NCI-H1694 (cell line): Measurements from ENCODE around the gene HIGD2B.
"Not testable (repeated sequence)": the region's sequence is repeated elsewhere in the genome, so short reads cannot be mapped to it uniquely, and the experiment has no call there.

ENCODE experiments used
- DNase-seq: peaks from one replicate; lab custom pipeline; 2025; lab: John Stamatoyannopoulos, UW

Gene HIGD2B

GRCh38 chr15:72676838-72677237 lies 9.1 kb downstream of the HIGD2B start:
- DNase-seq, result no peak

GRCh38 chr15:72671525-72671924 lies 14.5 kb downstream of the HIGD2B start:
- no peak for DNase-seq

GRCh38 chr15:72670656-72671352 lies 15.2 kb downstream of the HIGD2B start:
- not testable (repeated sequence) for DNase-seq

- not testable (repeated sequence) for DNase-seq
Observed at GRCh38 chr15:72669803-72670202, 16.2 kb downstream of the HIGD2B start.

DNA sequence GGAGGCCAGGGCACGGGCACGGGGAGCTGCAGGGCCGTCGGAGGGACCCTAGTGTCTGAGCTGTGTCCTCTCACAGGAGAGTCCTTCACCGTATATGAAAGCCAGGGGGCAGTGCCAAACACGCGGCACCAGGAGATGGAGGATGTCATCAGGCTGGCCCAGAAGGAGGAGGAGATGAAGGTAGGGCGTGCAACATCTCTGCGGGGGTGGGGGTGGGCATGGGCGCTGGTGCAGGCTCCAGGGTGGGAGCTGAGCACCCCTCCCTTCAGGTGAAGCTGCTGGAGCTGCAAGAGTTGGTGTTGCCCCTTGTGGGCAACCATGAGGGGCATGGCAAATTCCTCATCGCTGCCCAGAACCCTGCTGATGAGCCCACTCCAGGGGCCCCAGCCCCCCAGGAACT lies 20.3 kb downstream of the HIGD2B start:
- DNase-seq, result not testable (repeated sequence)

- not testable (repeated sequence) for DNase-seq
Observed at GRCh38 chr15:72663931-72664330, 22.1 kb downstream of the HIGD2B start.

GRCh38 chr15:72661081-72661480 lies 24.9 kb downstream of the HIGD2B start:
- not testable (repeated sequence) for DNase-seq

DNA sequence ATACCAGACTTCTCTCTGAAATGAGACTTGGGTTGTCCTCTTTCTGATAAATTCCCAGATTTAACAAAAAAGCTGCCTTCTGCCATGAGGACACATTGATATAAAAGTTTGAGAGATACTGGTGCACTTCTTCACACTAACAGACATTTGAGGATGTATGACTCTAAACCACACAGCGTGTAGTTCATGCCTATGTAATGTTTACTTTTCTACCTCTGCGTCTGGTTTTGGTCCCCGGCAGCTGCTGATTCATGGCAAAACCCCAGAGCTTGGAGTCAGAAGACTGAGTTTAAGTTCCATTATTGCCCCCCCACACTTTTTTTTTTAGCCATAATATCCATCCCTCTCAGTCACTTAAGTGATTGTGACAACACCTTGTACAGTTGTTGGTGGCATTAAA lies 30.0 kb downstream of the HIGD2B start:
- not testable (repeated sequence) for DNase-seq

DNA sequence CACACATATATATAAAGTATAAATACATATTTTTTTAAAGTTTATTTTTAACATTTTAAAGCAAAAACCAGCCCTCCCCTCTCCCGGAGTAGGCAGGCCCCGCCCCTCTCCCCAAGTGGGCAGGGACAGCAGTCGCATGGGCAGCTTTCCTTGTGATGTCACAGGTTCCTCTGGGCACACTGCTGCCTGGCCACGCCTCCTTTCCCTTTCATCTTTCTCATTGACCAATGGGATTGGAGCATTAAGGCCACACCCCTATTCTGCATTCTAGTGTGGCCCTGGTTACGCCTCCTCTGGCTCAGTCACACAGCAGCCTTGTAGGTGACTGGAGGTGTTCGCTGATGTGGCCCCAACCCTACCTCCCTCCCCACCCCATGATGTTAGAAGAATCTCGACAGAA lies 31.6 kb downstream of the HIGD2B start, which contains the start of gene GOLGA6B:
GOLGA6B (plus strand) TSS at position 301 of the 400 bp plus-strand sequence; CDS start at position 342, 41 bp downstream.
- not testable (repeated sequence) for DNase-seq

GRCh38 chr15:72648631-72649253 lies 37.2 kb downstream of the HIGD2B start:
- not testable (repeated sequence) for DNase-seq

- DNase-seq, result not testable (repeated sequence)
Observed at GRCh38 chr15:72642271-72642670, 43.7 kb downstream of the HIGD2B start.

GRCh38 chr15:72639759-72640483 lies 46.1 kb downstream of the HIGD2B start:
- DNase-seq, result not testable (repeated sequence)

- not testable (repeated sequence) for DNase-seq
Observed at GRCh38 chr15:72636519-72637282, 49.3 kb downstream of the HIGD2B start.

DNA sequence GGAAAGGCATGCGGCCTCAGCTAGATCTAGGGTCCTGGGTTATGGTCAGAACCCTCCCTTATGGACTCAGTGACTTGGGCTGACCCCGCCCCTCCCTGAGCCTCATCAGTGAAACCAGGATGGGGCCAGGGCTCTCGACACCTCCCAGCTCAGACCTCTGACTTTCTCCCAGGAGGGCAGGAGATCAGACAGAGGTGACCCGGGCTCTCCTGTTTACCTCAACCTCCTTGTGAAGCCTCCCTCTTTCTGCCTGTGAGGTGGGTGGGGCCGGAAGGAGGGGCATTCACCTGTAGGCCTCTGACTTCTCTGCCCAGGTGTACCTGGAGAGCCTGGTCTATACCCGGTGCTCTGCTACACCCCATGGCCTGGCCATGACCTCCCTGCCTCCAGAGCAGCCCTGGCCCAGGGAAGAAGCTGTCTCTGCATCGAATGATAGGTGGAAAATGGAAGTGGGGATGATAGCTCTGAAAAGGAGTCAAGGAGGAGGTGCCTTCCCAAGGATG lies 56.9 kb downstream of the HIGD2B start:
- not testable (repeated sequence) for DNase-seq

DNA sequence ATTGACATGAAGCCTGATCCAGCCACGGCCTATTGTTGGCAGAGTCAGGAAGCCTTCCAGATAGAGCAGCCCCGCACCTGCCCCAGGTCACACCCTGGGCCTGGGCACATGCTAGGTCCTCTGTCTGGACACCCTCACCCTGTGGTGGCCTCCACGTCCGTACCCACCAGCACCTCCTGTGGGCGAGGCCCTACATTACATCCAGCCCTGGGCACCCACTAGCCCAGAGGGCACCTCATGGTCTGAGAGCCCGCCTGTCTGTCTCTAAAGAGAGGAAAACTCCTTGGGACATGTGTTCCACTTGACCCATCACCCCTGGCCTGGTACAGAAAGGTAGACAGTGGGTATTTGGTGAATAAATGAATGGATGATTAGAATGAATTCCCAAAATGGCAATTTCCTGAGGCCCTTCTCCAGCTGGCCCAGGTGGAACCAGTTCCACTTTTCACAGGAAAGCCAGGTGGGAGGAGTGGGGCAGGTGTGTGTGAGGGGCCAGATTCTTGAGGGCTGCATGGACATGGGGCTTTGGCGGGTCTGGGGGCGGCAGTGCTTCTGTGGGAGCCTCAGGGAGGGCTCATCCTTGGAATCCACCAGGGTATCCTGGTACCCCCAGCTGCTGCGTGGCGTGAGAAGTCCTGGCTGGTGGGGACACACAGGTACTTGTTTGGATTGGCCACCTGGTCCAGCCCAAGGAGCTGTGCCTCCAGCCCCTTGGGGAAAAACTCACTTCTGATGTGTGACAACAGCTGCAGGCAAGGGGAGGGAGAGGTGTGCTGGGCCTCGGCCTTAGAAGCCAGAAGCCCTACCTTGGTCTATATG lies 57.5 kb downstream of the HIGD2B start:
- DNase-seq, result not testable (repeated sequence)

GRCh38 chr15:72626153-72626552 lies 59.8 kb downstream of the HIGD2B start:
- DNase-seq, result not testable (repeated sequence)
